ENCODE results near the gene GPC4. TPM values are rescaled to one million over a fixed set of nuclear protein-coding genes. Genes with fewer than 3 reads are reported as not detected.

Gene GPC4
- 2.3 and 3.9 TPM in 2 replicates for total RNA-seq

DNA sequence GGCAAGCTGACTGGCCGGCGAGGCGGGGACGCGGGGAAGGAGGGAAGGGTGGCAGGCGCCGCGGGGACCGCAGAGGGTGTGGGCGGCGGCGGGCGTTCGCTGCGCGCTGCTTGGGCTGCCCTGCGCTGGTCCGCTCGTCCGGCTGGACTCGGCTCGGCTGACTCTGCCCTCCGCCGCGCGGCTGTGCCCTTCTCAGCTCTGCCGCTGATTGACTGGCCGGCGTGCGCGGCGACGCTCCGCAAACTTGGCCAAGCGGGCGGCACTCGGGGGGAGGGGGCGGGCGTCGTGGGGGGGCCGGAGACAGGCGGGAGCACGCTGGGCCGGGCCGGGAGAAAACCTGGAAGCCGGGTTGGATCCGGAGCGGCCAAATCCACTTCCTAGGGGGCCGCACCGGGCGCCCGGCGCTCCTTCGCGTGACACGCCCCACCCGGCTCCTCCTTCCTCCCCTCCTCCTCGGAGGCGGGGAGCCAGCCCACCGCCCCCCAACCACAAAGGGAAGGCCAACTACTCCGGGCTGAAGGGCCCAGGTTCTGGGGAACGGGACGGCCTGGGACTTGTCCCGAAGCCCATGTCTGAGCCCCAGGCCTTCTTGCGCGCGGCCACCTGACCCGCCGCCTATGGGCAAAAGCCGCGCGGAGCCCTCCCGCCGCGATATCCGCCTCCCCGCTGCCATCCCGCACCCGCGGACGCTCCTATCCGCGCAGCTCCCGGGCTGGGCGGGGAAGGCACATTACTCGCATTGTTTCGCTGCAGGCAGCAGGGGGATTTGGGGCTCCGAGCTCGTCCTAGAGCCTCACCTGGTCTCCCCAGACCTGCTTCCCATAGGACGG, at the start of gene GPC4:
Gene GPC4, minus strand, starts transcription at position 214 of the 830 bp plus-strand sequence. CDS start 524 bp downstream, outside the sequence.

Other genes starting within 250 kb of the GPC4 start
- gene TFDP3, start 197.1 kb downstream of the GPC4 start, total RNA-seq: not detected in 2 replicates